HCT116 (cell line): ENCODE results near the gene CHDH. TPM values are rescaled to one million over a fixed set of nuclear protein-coding genes. Genes with fewer than 3 reads are reported as not detected.

Source experiments
- ATAC-seq: fragments of 200-7000 bp; cut with Tn5 transposase; 2 replicates; pipeline ENCODE4 v1.9.1; 2020; ENCODE audit warnings: mild to moderate bottlenecking, moderate library complexity
- BruUV-seq: library from RNA; stranded (reverse); fragments of 400-500 nt; replicated peaks from 2 replicates; lab custom pipeline; 2021; lab: Mats Ljungman, UMichigan
- CTCF ChIA-PET: fragments of 300-600 bp; sonication (Branson Sonifier 250); formaldehyde crosslinking; loops from one replicate; lab custom pipeline; 2021; ENCODE audit warnings: antibody characterized with exemption; lab: Charles Lee
- POLR2A ChIA-PET: fragments of 300-600, 350-600 bp; sonication (Branson Sonifier 250); formaldehyde crosslinking; loops from one replicate; lab custom pipeline; 2021; ENCODE audit warnings: antibody characterized with exemption; lab: Charles Lee
- RAD21 ChIA-PET, 2 experiments: fragments of 300-600 bp; sonication (Branson Sonifier 250); formaldehyde crosslinking; loops; one replicate each; lab custom pipeline; 2023; ENCODE audit warnings: low total read pairs in 2 of 2; ENCODE audit not compliant: uncharacterized antibody in 2 of 2, unreplicated experiment in 2 of 2, low non-redundant PET in 1 of 2; lab: Charles Lee
- DNase-seq: peaks from one replicate; pipeline ENCODE4 v3.0.0-alpha.2; 2010; ENCODE audit warnings: low read depth, low spot score
- H2AFZ ChIP-seq: fragments of 200-600 bp; shearing (Covaris generic), sonication (generic); 2 replicates; pipeline ENCODE4 v1.6.1; 2017; ENCODE audit warnings: low read depth, mixed run types, mixed read lengths, antibody characterized with exemption, low read length; ENCODE audit not compliant: poor library complexity, severe bottlenecking
- H3K27ac ChIP-seq: 2 replicates; pipeline ENCODE4 v1.5.1; 2012; ENCODE audit warnings: low read depth, low read length
- H3K27me3 ChIP-seq: fragments of 200-600 bp; sonication (generic); 2 replicates; pipeline ENCODE4 v1.6.1; 2016; ENCODE audit warnings: mixed run types, low read length, mixed read lengths; ENCODE audit not compliant: insufficient read depth
- H3K36me3 ChIP-seq, 2 experiments: fragments of 200-500 bp in 1 of 2; fragments of 200-600 bp in 1 of 2; sonication (Bioruptor generic) in 1 of 2; sonication (generic) in 1 of 2; 2 replicates each; pipeline versions ENCODE4 v1.5.1 to v1.6.1; 2014 to 2016; ENCODE audit warnings: low read length in 2 of 2, inconsistent platforms in 1 of 2, mixed read lengths in 1 of 2, mixed run types in 1 of 2; ENCODE audit not compliant: insufficient read depth in 2 of 2, control insufficient read depth in 1 of 2
- H3K4me1 ChIP-seq, 2 experiments: fragments of 200-600 bp in 1 of 2; sonication (generic) in 1 of 2; 2 replicates each; pipeline versions ENCODE4 v1.5.1 to v1.6.1; 2012 to 2017; ENCODE audit warnings: low read length in 2 of 2, inconsistent platforms in 1 of 2, mild to moderate bottlenecking in 1 of 2, mixed read lengths in 1 of 2, mixed run types in 1 of 2, moderate library complexity in 1 of 2; ENCODE audit not compliant: insufficient read depth in 2 of 2, control insufficient read depth in 1 of 2
- H3K4me2 ChIP-seq: fragments of 200-600 bp; sonication (generic); 2 replicates; pipeline ENCODE4 v1.6.1; 2017; ENCODE audit warnings: mixed run types, low read length, mixed read lengths
- H3K4me3 ChIP-seq, 2 experiments: fragments of 200-600 bp in 1 of 2; sonication (generic) in 1 of 2; replicated peaks in 1 of 2; 2 replicates each; pipeline ENCODE4 v1.5.1; 2011 to 2016; ENCODE audit warnings: low read length in 2 of 2, control low read depth in 1 of 2, low read depth in 1 of 2, mild to moderate bottlenecking in 1 of 2, mixed read lengths in 1 of 2, mixed run types in 1 of 2
- H3K79me2 ChIP-seq: fragments of 200-600 bp; sonication (generic); 2 replicates; pipeline ENCODE4 v1.6.1; 2017; ENCODE audit warnings: mild to moderate bottlenecking, mixed run types, low read length, moderate library complexity, mixed read lengths; ENCODE audit not compliant: insufficient read depth
- H3K9ac ChIP-seq: fragments of 200-600 bp; sonication (generic); 2 replicates; pipeline ENCODE4 v1.6.1; 2016; ENCODE audit warnings: low read length, mixed read lengths
- H3K9me2 ChIP-seq: fragments of 200-600 bp; sonication (generic), shearing (Covaris generic); 2 replicates; pipeline ENCODE4 v1.6.1; 2017; ENCODE audit warnings: mixed run types, mild to moderate bottlenecking, moderate library complexity; ENCODE audit not compliant: insufficient read depth
- H3K9me3 ChIP-seq, 2 experiments: fragments of 200-500 bp in 1 of 2; fragments of 200-600 bp in 1 of 2; sonication (Bioruptor generic) in 1 of 2; sonication (generic) in 1 of 2; 2 replicates each; pipeline ENCODE4 v1.6.1; 2014 to 2017; ENCODE audit warnings: low read length in 2 of 2, mixed read lengths in 2 of 2, inconsistent platforms in 1 of 2, low read depth in 1 of 2, mild to moderate bottlenecking in 1 of 2, mixed run types in 1 of 2, moderate library complexity in 1 of 2; ENCODE audit not compliant: control insufficient read depth in 1 of 2, insufficient read depth in 1 of 2
- H4K20me1 ChIP-seq: fragments of 200-600 bp; sonication (generic), shearing (Covaris generic); 2 replicates; pipeline ENCODE4 v1.6.1; 2017; ENCODE audit warnings: mixed run types, mild to moderate bottlenecking, moderate library complexity; ENCODE audit not compliant: insufficient read depth
- ATF3 ChIP-seq: IDR thresholded peaks from 2 replicates; pipeline ENCODE4 v1.6.1; 2012
- EZH2 ChIP-seq: fragments of 200-600 bp; sonication (generic); IDR thresholded peaks from 2 replicates; pipeline ENCODE4 v1.6.1; 2017; ENCODE audit warnings: antibody characterized with exemption, mixed run types
- FOSL1 ChIP-seq: IDR thresholded peaks from 2 replicates; pipeline ENCODE4 v1.6.1; 2012; ENCODE audit warnings: low read depth
- MAX ChIP-seq: IDR thresholded peaks from 2 replicates; pipeline ENCODE4 v1.6.1; 2012
- POLR2A ChIP-seq: IDR thresholded peaks from 2 replicates; pipeline ENCODE4 v1.7.0; 2011; ENCODE audit warnings: borderline replicate concordance; ENCODE audit not compliant: insufficient read depth, insufficient read length; ENCODE audit errors: extremely low read depth
- POLR2AphosphoS5 ChIP-seq: IDR thresholded peaks from 2 replicates; pipeline ENCODE4 v1.6.1; 2011; ENCODE audit warnings: mild to moderate bottlenecking, low read depth, low read length, moderate library complexity
- RAD21 ChIP-seq: IDR thresholded peaks from 2 replicates; pipeline ENCODE4 v1.6.1; 2012; ENCODE audit warnings: low read depth, mild to moderate bottlenecking
- REST ChIP-seq: IDR thresholded peaks from 2 replicates; pipeline ENCODE4 v1.6.1; 2012; ENCODE audit warnings: low read depth
- SIN3A ChIP-seq: IDR thresholded peaks from 2 replicates; pipeline ENCODE4 v1.6.1; 2012; ENCODE audit warnings: low read depth
- SRF ChIP-seq: IDR thresholded peaks from 2 replicates; pipeline ENCODE4 v1.6.1; 2012; ENCODE audit warnings: low read depth
- TCF7L2 ChIP-seq: IDR thresholded peaks from 2 replicates; pipeline ENCODE4 v1.7.0; 2011; ENCODE audit warnings: borderline replicate concordance, inconsistent platforms; ENCODE audit not compliant: insufficient read depth, insufficient read length; ENCODE audit errors: extremely low read depth
- YY1 ChIP-seq: IDR thresholded peaks from 2 replicates; pipeline ENCODE4 v1.6.1; 2011; ENCODE audit warnings: low read length, low read depth, moderate library complexity, mild to moderate bottlenecking; ENCODE audit not compliant: insufficient replicate concordance; ENCODE audit errors: extremely low read depth
- ZBTB33 ChIP-seq: IDR thresholded peaks from 2 replicates; pipeline ENCODE4 v1.6.1; 2011; ENCODE audit warnings: mild to moderate bottlenecking, low read length, moderate library complexity; ENCODE audit not compliant: insufficient replicate concordance; ENCODE audit errors: extremely low read depth
- ZFX ChIP-seq: fragments of 450-650 bp; IDR thresholded peaks from 2 replicates; pipeline ENCODE4 v1.6.1; 2017
- ZNF274 ChIP-seq: fragments of 200-500 bp; sonication (Bioruptor generic); IDR thresholded peaks from 2 replicates; pipeline ENCODE4 v1.6.1; 2014; ENCODE audit warnings: mild to moderate bottlenecking, low read depth, low read length, inconsistent platforms
- intact Hi-C: fragments of 100-400 bp; cut with micrococcal nuclease; formaldehyde crosslinking; loops from 2 replicates; pipeline ENCODE4 v1.10.0; 2022
- total RNA-seq: library from RNA; stranded (reverse); gene quantifications from one replicate; pipeline ENCODE4 v1.2.1, GENCODE V29; 2021; ENCODE audit not compliant: unreplicated experiment
- TF ChIP-seq, protein P1 (sequence below), 3 experiments: fragments of 200-600 bp in 1 of 3; sonication (generic) in 1 of 3; IDR thresholded peaks in 2 of 3; conservative IDR thresholded peaks in 1 of 3; 2 replicates each; pipeline ENCODE4 v1.5.1; 2012 to 2017; ENCODE audit warnings: low read depth in 2 of 3, low read length in 2 of 3, antibody characterized with exemption in 1 of 3, borderline replicate concordance in 1 of 3, control low read depth in 1 of 3, mild to moderate bottlenecking in 1 of 3, mixed read lengths in 1 of 3, mixed run types in 1 of 3, moderate library complexity in 1 of 3; ENCODE audit not compliant: insufficient read depth in 1 of 3

Gene CHDH
- total RNA-seq, 1 experiment from 2014 or later = 10.8 TPM

DNA sequence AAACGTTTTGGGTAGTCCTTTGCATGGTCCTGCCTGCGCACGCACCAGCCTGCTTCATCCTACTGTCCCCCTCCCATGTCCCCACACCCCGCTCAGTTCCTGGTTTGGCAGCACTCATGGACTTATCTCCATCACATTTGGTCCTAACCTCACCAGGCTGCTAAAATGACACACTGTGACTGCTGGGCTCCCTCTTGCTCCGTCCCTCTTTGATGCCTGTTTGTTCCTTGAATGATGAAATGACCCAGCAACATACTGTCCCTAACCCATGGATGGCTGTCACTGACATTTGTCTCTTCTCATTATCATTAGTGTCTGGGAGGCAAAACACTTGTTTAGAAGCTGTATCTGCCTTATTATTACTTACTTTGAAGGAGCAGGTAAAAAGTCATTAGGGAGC, 80.5 kb downstream of the CHDH start (continued):
- TF ChIP-seq, protein P1, sequence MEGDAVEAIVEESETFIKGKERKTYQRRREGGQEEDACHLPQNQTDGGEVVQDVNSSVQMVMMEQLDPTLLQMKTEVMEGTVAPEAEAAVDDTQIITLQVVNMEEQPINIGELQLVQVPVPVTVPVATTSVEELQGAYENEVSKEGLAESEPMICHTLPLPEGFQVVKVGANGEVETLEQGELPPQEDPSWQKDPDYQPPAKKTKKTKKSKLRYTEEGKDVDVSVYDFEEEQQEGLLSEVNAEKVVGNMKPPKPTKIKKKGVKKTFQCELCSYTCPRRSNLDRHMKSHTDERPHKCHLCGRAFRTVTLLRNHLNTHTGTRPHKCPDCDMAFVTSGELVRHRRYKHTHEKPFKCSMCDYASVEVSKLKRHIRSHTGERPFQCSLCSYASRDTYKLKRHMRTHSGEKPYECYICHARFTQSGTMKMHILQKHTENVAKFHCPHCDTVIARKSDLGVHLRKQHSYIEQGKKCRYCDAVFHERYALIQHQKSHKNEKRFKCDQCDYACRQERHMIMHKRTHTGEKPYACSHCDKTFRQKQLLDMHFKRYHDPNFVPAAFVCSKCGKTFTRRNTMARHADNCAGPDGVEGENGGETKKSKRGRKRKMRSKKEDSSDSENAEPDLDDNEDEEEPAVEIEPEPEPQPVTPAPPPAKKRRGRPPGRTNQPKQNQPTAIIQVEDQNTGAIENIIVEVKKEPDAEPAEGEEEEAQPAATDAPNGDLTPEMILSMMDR (IDR thresholded peaks at IDR 0.05 in 2 of 3, conservative IDR thresholded peaks at IDR 0.05 in 1 of 3; ENCODE audit: borderline replicate concordance in 1 of 3, insufficient read depth in 1 of 3, low read depth in 2 of 3, low read length in 2 of 3) = no peak
- TF ChIP-seq EZH2 (no peak), SIN3A (no peak)

- Histone ChIP-seq H3K4me2 (no peak overlapping the region), H2AFZ (no peak overlapping the region), H3K27ac (no peak overlapping the region), H3K9me2 (no peaks in the 10 kb centered on the region), H3K36me3 (no peaks in the 10 kb centered on the region), H3K79me2 (no peaks in the 10 kb centered on the region), H3K9me3 (no peaks in the 10 kb centered on the region), H3K4me3 (no peak overlapping the region), H4K20me1 (no peaks in the 10 kb centered on the region), H3K9ac (no peak overlapping the region), H3K27me3 (peaks cover 16% of the 10 kb centered on the region; the same call in 1 of the 2 replicates), H3K4me1 (no peaks in the 10 kb centered on the region)
- no peak for DNase-seq
- POLR2A ChIA-PET = no interaction called here
- BruUV-seq = no TSS peak
- RAD21 ChIA-PET = no interaction called here
- ATAC-seq = peak; percentile 32; the same call in 1 of the 2 replicates
- CTCF ChIA-PET = no interaction called here
- intact Hi-C loops = no loop called here
- TF ChIP-seq ATF3 (no peak), YY1 (no peak), SIN3A (no peak), POLR2AphosphoS5 (no peak), REST (no peak), ZBTB33 (no peak), SRF (no peak), TCF7L2 (no peak), MAX (no peak), ZFX (no peak), POLR2A (no peak), FOSL1 (no peak), RAD21 (no peak), ZNF274 (no peak), EZH2 (no peak)
Measured at GRCh38 chr3:53764026-53764775, 82.0 kb downstream of the CHDH start.
